Caco-2 (cell line): ENCODE measurements around the gene DENND10. TPM values are rescaled to one million over a fixed set of nuclear protein-coding genes. Genes with fewer than 3 reads are reported as not detected.
A peak's percentile ranks its signal among the peaks of the same experiment; 100 is the strongest.
"Not testable (repeated sequence)": the region's sequence is repeated elsewhere in the genome, so short reads cannot be mapped to it uniquely, and the experiment has no call there.

Experiments used
- BruUV-seq: library from RNA; stranded (reverse); fragments of 400-500 nt; replicated peaks from 2 replicates; lab custom pipeline; 2021; lab: Mats Ljungman, UMichigan
- CTCF ChIA-PET: fragments of 300-600 bp; sonication (Branson Sonifier 250); formaldehyde crosslinking; loops from one replicate; lab custom pipeline; 2022; ENCODE audit warnings: antibody characterized with exemption; lab: Charles Lee
- POLR2A ChIA-PET: fragments of 300-600 bp; sonication (Branson Sonifier 250); formaldehyde crosslinking; loops from one replicate; lab custom pipeline; 2022; ENCODE audit warnings: antibody characterized with exemption; lab: Charles Lee
- DNase-seq, 2 experiments: peaks; one replicate each; pipeline versions ENCODE4 v3.0.0 to v3.0.0-alpha.2; 2020 to 2022
- H3K27me3 ChIP-seq: replicated peaks from 2 replicates; pipeline ENCODE4 v1.6.0; 2011; ENCODE audit warnings: low read length; ENCODE audit not compliant: control insufficient read depth, insufficient read depth
- H3K36me3 ChIP-seq: 2 replicates; pipeline ENCODE4 v1.5.1; 2011; ENCODE audit warnings: low read length; ENCODE audit not compliant: control insufficient read depth, insufficient read depth
- H3K4me1 ChIP-seq: fragments of 250-450 bp; sonication (Bioruptor Pico); 2 replicates; pipeline ENCODE4 v1.5.1; 2020; ENCODE audit warnings: mild to moderate bottlenecking
- H3K4me3 ChIP-seq: 2 replicates; pipeline ENCODE4 v1.5.1; 2011; ENCODE audit warnings: low read depth, mild to moderate bottlenecking, control low read depth, low read length
- H3K9me3 ChIP-seq: fragments of 250-450 bp; sonication (Bioruptor Pico); 2 replicates; pipeline ENCODE4 v1.5.1; 2020; ENCODE audit warnings: mild to moderate bottlenecking, moderate library complexity
- H3K27ac Mint-ChIP-seq: one replicate; pipeline ENCODE4 v1.8.0; 2022; ENCODE audit warnings: mixed read lengths; ENCODE audit not compliant: unreplicated experiment
- H3K27me3 Mint-ChIP-seq: one replicate; pipeline ENCODE4 v1.8.0; 2022; ENCODE audit warnings: mixed read lengths; ENCODE audit not compliant: insufficient read depth, unreplicated experiment
- H3K36me3 Mint-ChIP-seq: one replicate; pipeline ENCODE4 v1.8.0; 2022; ENCODE audit warnings: mild to moderate bottlenecking, mixed read lengths; ENCODE audit not compliant: insufficient read depth, unreplicated experiment
- H3K4me1 Mint-ChIP-seq: one replicate; pipeline ENCODE4 v1.8.0; 2022; ENCODE audit warnings: low read depth, mixed read lengths; ENCODE audit not compliant: unreplicated experiment
- H3K4me3 Mint-ChIP-seq: one replicate; pipeline ENCODE4 v1.8.0; 2022; ENCODE audit warnings: mild to moderate bottlenecking, moderate library complexity, mixed read lengths; ENCODE audit not compliant: unreplicated experiment
- H3K9me3 Mint-ChIP-seq: one replicate; pipeline ENCODE4 v1.8.0; 2022; ENCODE audit warnings: mixed read lengths; ENCODE audit not compliant: unreplicated experiment
- CTCF ChIP-seq, 2 experiments: fragments of 200-600 bp in 1 of 2; IDR thresholded peaks; 1 replicate in 1 of 2; 2 replicates in 1 of 2; pipeline versions ENCODE4 v1.5.1 to v1.8.0; 2011 to 2022; ENCODE audit warnings: antibody characterized with exemption in 1 of 2, control low read depth in 1 of 2, inconsistent platforms in 1 of 2, low read depth in 1 of 2, low read length in 1 of 2, mild to moderate bottlenecking in 1 of 2, moderate library complexity in 1 of 2; ENCODE audit not compliant: insufficient read depth in 1 of 2, severe bottlenecking in 1 of 2, unreplicated experiment in 1 of 2
- intact Hi-C: fragments of 100-400 bp; cut with micrococcal nuclease; formaldehyde crosslinking; loops from one replicate; pipeline ENCODE4 v1.10.0; 2022; ENCODE audit not compliant: unreplicated experiment
- total RNA-seq: library from RNA; stranded (reverse); gene quantifications from 2 replicates; pipeline ENCODE4 v1.2.3, GENCODE V29; 2022

The DENND10 gene
- total RNA-seq, 1 experiment from 2014 or later: 80.8 TPM

GRCh38 chr10:119107106-119107505 lies 3.2 kb downstream of the DENND10 start:
- DNase-seq, H3K4me3 Mint-ChIP-seq, H3K27me3 ChIP-seq, H3K27ac Mint-ChIP-seq, CTCF ChIA-PET, H3K27me3 Mint-ChIP-seq, BruUV-seq, H3K4me1 Mint-ChIP-seq, intact Hi-C loops, H3K9me3 Mint-ChIP-seq, POLR2A ChIA-PET, H3K36me3 ChIP-seq, H3K9me3 ChIP-seq, H3K4me3 ChIP-seq: not testable (repeated sequence)
- 0 out of 2 replicates have a peak, but pooled peaks cover 12% of the 10 kb centered on the region for H3K4me1 ChIP-seq
- H3K36me3 Mint-ChIP-seq: peaks cover 44% of the 10 kb centered on the region

GRCh38 chr10:119107771-119108170 lies 3.9 kb downstream of the DENND10 start:
- H3K9me3 ChIP-seq, H3K4me3 Mint-ChIP-seq, H3K27me3 Mint-ChIP-seq, CTCF ChIA-PET, BruUV-seq, H3K27ac Mint-ChIP-seq, DNase-seq, H3K4me1 Mint-ChIP-seq, H3K9me3 Mint-ChIP-seq, POLR2A ChIA-PET, intact Hi-C loops, H3K4me3 ChIP-seq, H3K27me3 ChIP-seq, H3K36me3 ChIP-seq: not testable (repeated sequence)
- H3K4me1 ChIP-seq: 0 out of 2 replicates have a peak, but pooled peaks cover 12% of the 10 kb centered on the region
- H3K36me3 Mint-ChIP-seq: peaks cover 51% of the 10 kb centered on the region

- peaks cover 1% of the 10 kb centered on the region for H3K36me3 ChIP-seq
- no peak for DNase-seq
- Mint-ChIP-seq H3K27me3 (no peaks in the 10 kb centered on the region), H3K4me1 (peaks cover 8% of the 10 kb centered on the region), H3K36me3 (peaks cover 82% of the 10 kb centered on the region), H3K9me3 (no peaks in the 10 kb centered on the region), H3K27ac (no peak overlapping the region), H3K4me3 (no peak overlapping the region)
- no peak overlapping the region for H3K4me3 ChIP-seq
- no peak for TF ChIP-seq CTCF (IDR thresholded peaks at IDR 0.05; ENCODE audit: insufficient read depth in 1 of 2, low read depth in 1 of 2, low read length in 1 of 2, severe bottlenecking in 1 of 2, unreplicated experiment in 1 of 2)
- ChIA-PET POLR2A (interaction anchor here (1.1 kb wide), 1 partner anchor 8 kb away, joined by 3 read pairs; the partner anchor contains the start of gene DENND10), CTCF (no interaction called here)
- peaks cover 19% of the 10 kb centered on the region for H3K4me1 ChIP-seq
- H3K9me3 ChIP-seq: no peaks in the 10 kb centered on the region
- H3K27me3 ChIP-seq: no peaks in the 10 kb centered on the region
- BruUV-seq: no TSS peak
- intact Hi-C loops: no loop called here
These were observed 8.1 kb downstream of the DENND10 start for GRCh38 chr10:119112056-119112455.

- POLR2A ChIA-PET: interaction anchor here (1.1 kb wide), 1 partner anchor 9 kb away, joined by 3 read pairs; no protein-coding TSS in a partner anchor
- no TSS peak for BruUV-seq
- Mint-ChIP-seq H3K9me3 (no peaks in the 10 kb centered on the region), H3K36me3 (peaks cover 80% of the 10 kb centered on the region), H3K4me1 (peaks cover 8% of the 10 kb centered on the region), H3K27ac (peak overlapping the region; percentile 74), H3K27me3 (no peaks in the 10 kb centered on the region), H3K4me3 (peak overlapping the region; percentile 43)
- no peaks in the 10 kb centered on the region for H3K27me3 ChIP-seq
- H3K9me3 ChIP-seq: no peaks in the 10 kb centered on the region
- TF ChIP-seq CTCF (IDR thresholded peaks at IDR 0.05; ENCODE audit: insufficient read depth in 1 of 2, low read depth in 1 of 2, low read length in 1 of 2, severe bottlenecking in 1 of 2, unreplicated experiment in 1 of 2): no peak
- H3K36me3 ChIP-seq: peaks cover 1% of the 10 kb centered on the region
- CTCF ChIA-PET: interaction anchor here (0.5 to 0.6 kb wide), 3 partner anchors 18 to 24 kb away, joined by 4 to 13 read pairs (median 4); no protein-coding TSS in a partner anchor
- peaks cover 19% of the 10 kb centered on the region for H3K4me1 ChIP-seq
- no peak overlapping the region for H3K4me3 ChIP-seq
- intact Hi-C loops: no loop called here
- DNase-seq: peak; percentile 78 to 84
These were observed 10.1 kb downstream of the DENND10 start for GRCh38 chr10:119113751-119114732.
